ENCODE data around the gene PCDH15.

PCDH15 gene

DNA sequence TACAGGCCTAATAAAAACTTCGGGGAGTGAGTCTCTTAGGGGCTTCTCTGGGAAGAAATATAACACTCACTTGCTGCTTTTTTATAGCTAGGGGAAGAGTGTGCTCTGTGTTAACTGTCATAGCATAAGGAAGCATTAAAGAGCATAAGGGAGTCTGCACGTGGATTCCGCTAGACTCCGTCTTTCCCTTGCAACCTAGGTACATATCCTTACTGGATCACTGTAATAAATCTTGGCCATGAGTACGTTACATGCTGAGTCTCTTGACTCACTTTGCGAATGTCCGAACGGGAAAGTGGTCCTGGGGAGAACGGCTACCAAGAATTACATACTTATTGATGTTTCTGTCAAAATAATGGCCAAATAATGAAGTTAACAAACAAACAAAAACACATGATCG lies 1029.3 kb downstream of the PCDH15 start:
- Histone ChIP-seq H3K36me3 (no peaks in the 10 kb centered on the region), H3K9me3 (ENCODE audit: severe bottlenecking) (no peaks in the 10 kb centered on the region), H3K4me3 (ENCODE audit: low read depth, low read length) (no peak overlapping the region), H3K27ac (no peak overlapping the region), H3K27me3 (ENCODE audit: insufficient read depth, low read depth, severe bottlenecking) (no peaks in the 10 kb centered on the region)
- DNase-seq: no peak
- TF ChIP-seq, protein P1, sequence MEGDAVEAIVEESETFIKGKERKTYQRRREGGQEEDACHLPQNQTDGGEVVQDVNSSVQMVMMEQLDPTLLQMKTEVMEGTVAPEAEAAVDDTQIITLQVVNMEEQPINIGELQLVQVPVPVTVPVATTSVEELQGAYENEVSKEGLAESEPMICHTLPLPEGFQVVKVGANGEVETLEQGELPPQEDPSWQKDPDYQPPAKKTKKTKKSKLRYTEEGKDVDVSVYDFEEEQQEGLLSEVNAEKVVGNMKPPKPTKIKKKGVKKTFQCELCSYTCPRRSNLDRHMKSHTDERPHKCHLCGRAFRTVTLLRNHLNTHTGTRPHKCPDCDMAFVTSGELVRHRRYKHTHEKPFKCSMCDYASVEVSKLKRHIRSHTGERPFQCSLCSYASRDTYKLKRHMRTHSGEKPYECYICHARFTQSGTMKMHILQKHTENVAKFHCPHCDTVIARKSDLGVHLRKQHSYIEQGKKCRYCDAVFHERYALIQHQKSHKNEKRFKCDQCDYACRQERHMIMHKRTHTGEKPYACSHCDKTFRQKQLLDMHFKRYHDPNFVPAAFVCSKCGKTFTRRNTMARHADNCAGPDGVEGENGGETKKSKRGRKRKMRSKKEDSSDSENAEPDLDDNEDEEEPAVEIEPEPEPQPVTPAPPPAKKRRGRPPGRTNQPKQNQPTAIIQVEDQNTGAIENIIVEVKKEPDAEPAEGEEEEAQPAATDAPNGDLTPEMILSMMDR (IDR thresholded peaks at IDR 0.05; ENCODE audit: low read depth, low read length): no peak

DNA sequence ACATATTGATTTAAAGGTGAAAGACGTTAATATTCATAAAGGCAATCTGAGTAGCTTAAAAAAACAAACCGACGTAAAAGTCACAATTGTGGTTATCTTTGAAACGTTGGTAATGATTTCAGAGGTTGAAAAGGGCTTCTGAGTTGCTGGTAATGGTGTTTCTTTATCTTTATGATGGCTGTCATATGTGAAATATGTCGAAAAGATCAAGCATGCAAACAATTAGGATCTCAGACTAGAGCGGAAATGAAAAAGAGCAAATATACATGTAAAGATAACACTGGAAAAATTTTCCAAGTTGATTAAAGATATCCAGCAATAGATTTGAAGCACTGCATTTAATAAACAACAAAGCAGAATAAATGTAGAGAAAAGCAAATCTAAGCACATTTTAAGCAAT lies 1030.1 kb downstream of the PCDH15 start:
- no peaks in the 10 kb centered on the region for H3K9me3 ChIP-seq (ENCODE audit: severe bottlenecking)
- TF ChIP-seq, protein P1 (IDR thresholded peaks at IDR 0.05; ENCODE audit: low read depth, low read length): no peak
- no peak overlapping the region for H3K27ac ChIP-seq

DNA sequence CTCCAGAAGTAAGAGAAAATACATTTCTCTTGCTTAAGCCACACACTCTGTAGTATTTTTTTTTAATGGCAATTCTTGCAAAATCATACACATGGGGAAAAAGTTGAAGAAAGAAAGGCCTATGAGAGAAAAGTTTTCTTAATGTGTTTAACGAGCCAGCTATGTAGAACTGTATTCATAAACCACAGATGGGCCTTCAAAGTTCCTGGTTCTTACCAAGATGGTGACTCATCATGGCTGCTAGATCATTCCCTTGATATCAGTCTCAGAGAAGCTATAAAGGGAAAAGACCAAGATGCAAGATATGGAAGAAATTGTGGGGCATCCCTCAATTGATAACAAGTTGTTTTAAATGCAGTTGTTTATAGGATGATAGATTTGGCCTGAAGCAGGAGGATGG lies 1035.7 kb downstream of the PCDH15 start:
- H3K27ac ChIP-seq: no peak overlapping the region
- no peaks in the 10 kb centered on the region for H3K9me3 ChIP-seq (ENCODE audit: severe bottlenecking)
- H3K27me3 ChIP-seq (ENCODE audit: insufficient read depth, low read depth, severe bottlenecking): no peaks in the 10 kb centered on the region
- H3K4me3 ChIP-seq (ENCODE audit: low read depth, low read length): no peak overlapping the region
- DNase-seq: no peak
- TF ChIP-seq, protein P1 (IDR thresholded peaks at IDR 0.05; ENCODE audit: low read depth, low read length): no peak
- H3K36me3 ChIP-seq: no peaks in the 10 kb centered on the region

More for the DNA sequence above, 1030.1 kb downstream of the PCDH15 start:
- no peak for DNase-seq
- Histone ChIP-seq H3K36me3 (no peaks in the 10 kb centered on the region), H3K27me3 (ENCODE audit: insufficient read depth, low read depth, severe bottlenecking) (no peaks in the 10 kb centered on the region), H3K4me3 (ENCODE audit: low read depth, low read length) (no peak overlapping the region)

DNA sequence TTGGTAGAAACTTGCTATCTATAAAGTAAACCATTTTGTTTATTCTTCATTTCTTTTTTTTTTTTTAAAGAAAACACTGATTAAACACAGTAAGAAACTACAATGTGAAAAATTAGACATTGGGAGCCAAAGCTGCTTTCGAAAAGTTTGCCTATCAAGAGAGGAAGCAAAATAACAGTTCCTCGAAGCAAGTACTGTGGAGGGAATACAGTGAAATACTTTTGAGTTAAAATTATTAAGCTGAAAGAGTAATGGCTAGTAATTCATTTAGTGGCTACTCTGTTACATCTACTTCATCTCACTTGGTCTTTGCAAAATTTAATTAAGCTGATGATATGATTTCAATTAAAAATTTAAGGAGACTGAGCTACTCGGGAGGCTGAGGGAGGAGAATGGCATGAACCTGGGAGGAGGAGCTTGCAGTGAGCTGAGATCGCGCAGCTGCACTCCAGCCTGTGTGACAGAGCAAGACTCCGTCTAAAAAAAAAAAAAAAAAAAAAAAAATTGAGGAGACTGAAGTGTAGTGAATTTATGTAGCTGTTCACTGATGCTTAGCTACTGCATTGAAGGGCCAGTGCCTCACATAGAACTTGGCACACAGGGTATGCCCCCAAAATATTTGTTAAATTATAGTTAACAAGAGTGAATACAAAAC lies 1046.3 kb downstream of the PCDH15 start:
- Histone ChIP-seq H3K27ac (no peak overlapping the region), H3K4me3 (ENCODE audit: low read depth, low read length) (no peak overlapping the region), H3K9me3 (ENCODE audit: severe bottlenecking) (no peaks in the 10 kb centered on the region), H3K36me3 (no peaks in the 10 kb centered on the region), H3K27me3 (ENCODE audit: insufficient read depth, low read depth, severe bottlenecking) (no peaks in the 10 kb centered on the region)
- TF ChIP-seq, protein P1 (IDR thresholded peaks at IDR 0.05; ENCODE audit: low read depth, low read length): no peak
- no peak for DNase-seq
